Measurements from ENCODE around the gene FAM228B.
A peak's percentile ranks its signal among the peaks of the same experiment; 100 is the strongest.

The FAM228B gene

DNA sequence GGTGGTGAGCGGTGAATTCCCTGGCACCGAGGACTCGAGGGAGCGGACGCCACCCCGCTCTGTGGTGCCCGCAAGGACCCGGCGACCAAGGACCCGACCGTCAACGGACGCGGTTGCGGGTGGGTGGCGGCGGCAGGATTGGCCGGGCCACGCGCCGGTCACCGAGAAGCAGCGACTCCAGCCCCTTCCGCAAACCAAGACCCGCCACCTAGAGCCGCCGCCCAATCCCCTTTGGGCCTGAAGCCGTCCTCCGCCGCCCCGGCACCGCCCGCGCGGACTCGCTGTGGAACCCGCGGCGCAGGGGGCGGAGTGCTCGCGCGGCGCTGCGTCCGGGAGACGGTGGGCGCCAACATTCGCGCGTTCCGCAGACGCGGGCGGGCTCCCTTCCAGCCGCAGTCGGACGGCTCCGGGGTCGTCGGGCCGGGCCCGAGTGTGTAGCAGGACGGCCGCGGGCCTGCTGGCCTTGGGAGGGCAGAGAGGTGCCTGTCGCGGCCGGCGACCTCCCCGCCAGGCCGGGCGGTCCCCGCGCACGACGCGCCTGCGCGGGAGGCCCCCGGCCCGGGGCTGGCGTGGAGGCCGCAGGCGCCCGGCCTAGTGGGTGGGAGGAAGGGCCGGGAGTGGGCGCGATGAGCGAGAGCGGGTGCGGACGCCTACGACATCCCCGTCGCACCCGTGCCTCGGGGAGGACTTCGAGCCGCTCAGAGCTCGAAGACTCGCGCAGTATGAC lies at the start of gene FAM228B, which contains the start of gene PFN4:
Gene FAM228B, plus strand, starts transcription at position 275 of the 727 bp plus-strand sequence. CDS start 893 bp downstream, outside the sequence.
Gene PFN4, minus strand, starts transcription at position 140 of the 727 bp plus-strand sequence. CDS start 799 bp downstream, outside the sequence.
- DNase-seq (ENCODE audit: low spot score): peak; percentile 95
- TF ChIP-seq, protein P1, sequence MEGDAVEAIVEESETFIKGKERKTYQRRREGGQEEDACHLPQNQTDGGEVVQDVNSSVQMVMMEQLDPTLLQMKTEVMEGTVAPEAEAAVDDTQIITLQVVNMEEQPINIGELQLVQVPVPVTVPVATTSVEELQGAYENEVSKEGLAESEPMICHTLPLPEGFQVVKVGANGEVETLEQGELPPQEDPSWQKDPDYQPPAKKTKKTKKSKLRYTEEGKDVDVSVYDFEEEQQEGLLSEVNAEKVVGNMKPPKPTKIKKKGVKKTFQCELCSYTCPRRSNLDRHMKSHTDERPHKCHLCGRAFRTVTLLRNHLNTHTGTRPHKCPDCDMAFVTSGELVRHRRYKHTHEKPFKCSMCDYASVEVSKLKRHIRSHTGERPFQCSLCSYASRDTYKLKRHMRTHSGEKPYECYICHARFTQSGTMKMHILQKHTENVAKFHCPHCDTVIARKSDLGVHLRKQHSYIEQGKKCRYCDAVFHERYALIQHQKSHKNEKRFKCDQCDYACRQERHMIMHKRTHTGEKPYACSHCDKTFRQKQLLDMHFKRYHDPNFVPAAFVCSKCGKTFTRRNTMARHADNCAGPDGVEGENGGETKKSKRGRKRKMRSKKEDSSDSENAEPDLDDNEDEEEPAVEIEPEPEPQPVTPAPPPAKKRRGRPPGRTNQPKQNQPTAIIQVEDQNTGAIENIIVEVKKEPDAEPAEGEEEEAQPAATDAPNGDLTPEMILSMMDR (IDR thresholded peaks at IDR 0.05; ENCODE audit: extremely low read depth, insufficient read depth, missing control alignments): no peak
- in situ Hi-C loops (cut with MboI; ENCODE audit: low pct_unique_long_range_greater_than_20kb, low sequenced_read_pairs, unreplicated experiment): no loop called here

DNA sequence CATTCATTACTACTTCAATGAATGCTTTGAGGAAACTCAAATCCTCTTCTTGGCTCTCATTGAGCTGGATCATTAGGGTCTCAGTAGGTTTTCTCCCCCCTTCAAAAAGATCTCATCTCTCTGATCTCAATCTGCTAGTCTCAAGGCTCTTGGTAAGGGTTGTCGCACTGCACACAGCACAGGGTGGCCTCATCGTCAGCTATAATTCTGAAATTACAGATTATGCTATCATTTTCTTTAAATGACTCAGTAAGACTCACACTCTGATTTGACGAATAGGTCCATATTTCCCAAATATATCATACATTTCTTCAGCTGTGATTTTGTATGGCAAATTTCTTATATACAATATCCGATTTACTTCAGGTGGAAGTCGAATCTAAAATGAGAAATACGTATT lies 49.5 kb upstream of the FAM228B start:
- in situ Hi-C loops (cut with MboI; ENCODE audit: low pct_unique_long_range_greater_than_20kb, low sequenced_read_pairs, unreplicated experiment): loop anchor here (10.0 kb wide), 1 partner anchor 249 kb away; no protein-coding TSS in a partner anchor
- TF ChIP-seq, protein P1 (IDR thresholded peaks at IDR 0.05; ENCODE audit: extremely low read depth, insufficient read depth, missing control alignments): no peak
- DNase-seq (ENCODE audit: low spot score): no peak

DNA sequence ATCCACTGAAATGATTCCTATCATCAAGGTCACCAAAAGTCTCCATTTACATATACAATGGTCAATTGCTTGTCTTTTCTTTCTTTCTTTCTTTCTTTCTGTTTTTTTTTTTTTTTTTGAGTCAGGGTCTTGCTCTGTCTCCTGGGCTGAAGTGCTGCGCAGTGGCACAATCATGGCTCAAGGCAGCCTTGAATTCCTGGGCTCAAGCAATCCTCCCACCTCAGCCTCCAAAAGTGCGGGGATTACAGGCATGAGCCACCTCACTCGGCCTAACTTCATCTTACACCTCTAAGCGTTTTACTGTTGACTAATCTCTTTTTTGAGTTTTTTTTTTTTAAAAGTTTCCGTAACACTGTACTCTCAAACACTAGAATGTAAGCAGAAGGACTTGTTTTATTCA lies 48.0 kb upstream of the FAM228B start:
- in situ Hi-C loops (cut with MboI; ENCODE audit: low pct_unique_long_range_greater_than_20kb, low sequenced_read_pairs, unreplicated experiment): loop anchor here (10.0 kb wide), 1 partner anchor 250 kb away; no protein-coding TSS in a partner anchor
- TF ChIP-seq, protein P1 (IDR thresholded peaks at IDR 0.05; ENCODE audit: extremely low read depth, insufficient read depth, missing control alignments): no peak
- no peak for DNase-seq (ENCODE audit: low spot score)

DNA sequence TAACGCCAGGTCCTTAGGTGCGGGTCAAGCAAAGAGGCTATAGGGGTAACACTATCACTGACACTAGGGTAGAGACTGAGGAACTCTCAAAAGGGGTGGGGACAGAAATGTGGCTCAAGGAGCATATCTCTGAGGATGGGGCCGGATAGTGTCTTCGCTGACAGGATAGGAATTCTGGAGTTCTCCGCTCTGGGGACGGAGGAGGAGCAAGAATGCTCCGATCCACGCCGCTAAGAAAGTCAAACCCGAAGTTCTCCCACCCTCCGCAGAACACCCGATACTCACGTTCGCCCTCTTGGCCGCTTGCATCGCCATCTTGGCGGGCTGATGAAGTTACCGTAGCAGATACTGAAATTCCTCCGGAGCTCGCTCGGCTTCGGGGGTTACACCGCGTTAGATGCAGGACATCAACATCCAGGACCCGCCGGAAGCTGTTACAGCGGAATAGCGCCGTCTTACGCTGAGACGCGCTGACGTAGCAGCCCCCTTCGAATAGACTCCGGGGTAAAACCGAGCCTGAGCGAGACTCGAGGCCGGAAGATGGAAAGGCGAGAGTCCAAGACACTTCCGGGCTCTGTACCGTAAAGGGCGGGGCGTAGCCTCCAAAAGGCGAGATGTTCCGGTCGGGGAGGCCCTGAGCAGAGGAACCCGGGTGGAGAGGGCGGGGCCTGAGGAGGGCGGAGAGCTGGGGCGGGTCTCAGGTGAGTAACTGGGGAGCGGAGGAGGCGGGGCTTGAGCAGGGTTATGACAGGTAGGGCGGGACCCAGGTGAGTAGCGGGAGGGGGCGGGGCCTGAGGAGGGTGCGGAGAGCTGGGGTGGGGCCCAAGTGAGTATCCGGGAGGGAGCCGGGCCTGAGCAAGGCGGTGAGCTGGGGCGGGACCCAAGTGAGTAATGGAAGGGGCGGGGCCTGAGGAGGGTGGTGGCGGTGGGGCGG lies 47.1 kb upstream of the FAM228B start, which contains the start of gene SF3B6:
Gene SF3B6, minus strand, starts transcription at position 412 of the 934 bp plus-strand sequence. Its CDS starts 97 bp downstream, at position 315.
- TF ChIP-seq, protein P1 (IDR thresholded peaks at IDR 0.05; ENCODE audit: extremely low read depth, insufficient read depth, missing control alignments): no peak
- DNase-seq (ENCODE audit: low spot score): peak; percentile 95
- in situ Hi-C loops (cut with MboI; ENCODE audit: low pct_unique_long_range_greater_than_20kb, low sequenced_read_pairs, unreplicated experiment): loop anchor here (10.0 kb wide), 1 partner anchor 251 kb away; no protein-coding TSS in a partner anchor

DNA sequence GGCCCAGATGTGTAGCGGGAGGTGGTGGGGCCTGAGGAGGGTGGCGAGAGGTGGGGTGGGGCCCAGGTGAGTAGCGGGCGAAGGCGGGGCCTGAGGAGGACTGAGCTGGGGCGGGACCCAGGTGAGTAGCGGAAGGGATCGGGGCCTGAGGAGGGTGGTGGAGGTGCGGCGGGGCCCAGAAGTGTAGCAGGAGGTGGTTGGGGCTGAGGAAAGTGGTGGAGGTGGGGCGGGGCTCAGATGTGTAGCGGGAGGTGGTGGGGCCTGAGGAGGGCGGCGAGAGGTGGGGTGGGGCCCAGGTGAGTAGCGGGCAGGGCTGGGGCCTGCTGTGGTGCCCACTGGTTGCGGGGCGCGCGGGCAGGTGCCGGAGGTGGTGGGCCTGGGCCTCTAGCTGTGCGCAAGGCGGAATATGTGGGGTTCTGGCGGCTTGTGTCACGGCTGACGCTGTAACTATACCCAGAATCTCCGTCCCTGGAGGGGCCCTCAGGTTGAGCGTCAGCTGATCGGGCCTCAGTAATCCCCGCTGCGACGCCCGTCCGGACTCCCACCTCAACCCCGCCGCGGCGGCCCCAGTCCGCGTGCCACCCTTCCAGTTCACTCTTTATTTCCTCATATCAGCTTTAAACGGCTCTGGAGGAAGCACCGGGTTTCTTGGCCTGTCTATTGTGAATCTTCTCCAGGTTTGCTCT lies 46.3 kb upstream of the FAM228B start:
- no peak for DNase-seq (ENCODE audit: low spot score)
- TF ChIP-seq, protein P1 (IDR thresholded peaks at IDR 0.05; ENCODE audit: extremely low read depth, insufficient read depth, missing control alignments): no peak
- in situ Hi-C loops (cut with MboI; ENCODE audit: low pct_unique_long_range_greater_than_20kb, low sequenced_read_pairs, unreplicated experiment): loop anchor here (10.0 kb wide), 1 partner anchor 252 kb away; no protein-coding TSS in a partner anchor

DNA sequence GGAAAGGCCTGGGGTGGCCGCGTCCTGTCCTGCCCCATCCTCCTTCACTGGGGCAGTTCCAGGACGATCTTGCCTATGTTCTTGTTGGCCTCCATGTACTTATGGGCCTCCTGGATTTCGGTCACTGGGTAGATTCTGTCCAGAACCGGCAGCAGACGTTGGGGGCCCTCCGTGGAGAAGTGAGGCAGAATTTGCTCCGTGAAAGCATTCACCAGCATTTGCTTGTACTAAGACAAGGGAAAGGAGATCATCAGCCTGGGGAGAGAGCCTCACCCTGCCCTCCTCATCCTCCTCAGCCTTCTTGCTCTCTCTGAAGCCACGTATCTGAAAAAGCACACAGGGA lies 45.8 kb upstream of the FAM228B start:
- in situ Hi-C loops (cut with MboI; ENCODE audit: low pct_unique_long_range_greater_than_20kb, low sequenced_read_pairs, unreplicated experiment): loop anchor here (10.0 kb wide), 1 partner anchor 253 kb away; no protein-coding TSS in a partner anchor
- no peak for DNase-seq (ENCODE audit: low spot score)
- TF ChIP-seq, protein P1 (IDR thresholded peaks at IDR 0.05; ENCODE audit: extremely low read depth, insufficient read depth, missing control alignments): no peak
